Vagina (tissue), 2 donors: ENCODE results near the gene PODXL2.

Source experiments
- CTCF ChIP-seq, 3 experiments: fragments of 450-650 bp in 2 of 3; fragments of 200-600 bp in 1 of 3; sonication (generic) in 1 of 3; IDR thresholded peaks; one replicate each; pipeline ENCODE4 v1.5.1; 2017 to 2019; ENCODE audit warnings: antibody characterized with exemption in 3 of 3, mild to moderate bottlenecking in 2 of 3, moderate library complexity in 2 of 3
- POLR2A ChIP-seq, 2 donors: fragments of 450-650 bp; IDR thresholded peaks; one replicate each; pipeline ENCODE4 v1.6.1; 2017; ENCODE audit warnings: antibody characterized with exemption in 2 of 2, mild to moderate bottlenecking in 2 of 2, moderate library complexity in 2 of 2
- POLR2AphosphoS5 ChIP-seq, 2 donors: sonication (generic); formaldehyde crosslinking; IDR thresholded peaks; one replicate each; pipeline ENCODE4 v1.9.0; 2017; ENCODE audit warnings: antibody characterized with exemption in 2 of 2, mild to moderate bottlenecking in 2 of 2, low read depth in 1 of 2; ENCODE audit not compliant: insufficient read depth in 1 of 2

- TF ChIP-seq CTCF (IDR thresholded peaks at IDR 0.05) = no peak
- no peak for TF ChIP-seq POLR2A (IDR thresholded peaks at IDR 0.05)
- no peak for TF ChIP-seq POLR2AphosphoS5 (IDR thresholded peaks at IDR 0.05; ENCODE audit: insufficient read depth in 1 of 2, low read depth in 1 of 2)
Measured at GRCh38 chr3:127622772-127623576, 6.0 kb upstream of the PODXL2 start.
